NCI-H2081 (cell line): ENCODE measurements around the gene ORAI3.

Experiments used
- DNase-seq, 2 experiments: peaks; one replicate each; lab custom pipeline; 2025; lab: John Stamatoyannopoulos, UW

Gene ORAI3

DNA sequence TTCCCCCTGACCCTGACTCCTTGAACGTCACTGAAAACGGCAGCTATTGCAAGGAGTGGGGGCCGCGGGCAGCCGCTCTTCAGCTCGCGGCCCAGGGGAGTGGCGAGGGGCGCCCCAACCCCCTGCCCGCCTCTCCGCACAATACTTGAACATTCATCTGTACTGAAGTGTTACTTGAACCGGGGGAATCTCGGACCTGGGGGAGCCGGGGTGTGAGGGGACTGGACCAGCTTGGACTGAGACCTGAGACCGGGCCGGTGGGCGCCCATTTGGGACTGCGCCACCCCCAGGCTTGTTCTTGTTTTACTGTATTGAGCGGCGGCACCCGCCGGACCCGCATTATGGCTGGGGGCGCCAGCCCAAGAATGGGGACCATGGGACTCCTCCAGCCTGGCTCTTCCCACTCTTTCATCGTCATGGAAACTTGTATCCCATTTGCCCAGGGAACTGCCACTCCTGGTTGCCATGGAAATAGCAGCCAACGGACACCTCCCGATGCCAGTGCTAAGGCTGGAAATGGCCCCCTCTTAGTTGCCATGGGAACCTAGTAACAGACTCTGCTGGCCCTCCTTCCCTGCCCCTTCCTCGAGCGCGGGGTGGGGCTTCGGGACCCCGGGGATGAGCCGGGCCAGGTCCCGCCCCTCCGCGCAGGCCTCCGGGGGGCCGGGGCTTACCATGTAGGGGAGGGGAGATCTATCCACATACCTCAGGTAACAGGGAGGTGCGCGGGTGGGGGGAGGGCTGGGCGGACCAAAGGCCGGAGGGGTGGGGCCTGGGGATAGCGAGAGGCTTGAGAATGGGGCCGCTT is 805 bp upstream of the ORAI3 start:
- DNase-seq: peak in 1 of 2 experiments; percentile 28

DNA sequence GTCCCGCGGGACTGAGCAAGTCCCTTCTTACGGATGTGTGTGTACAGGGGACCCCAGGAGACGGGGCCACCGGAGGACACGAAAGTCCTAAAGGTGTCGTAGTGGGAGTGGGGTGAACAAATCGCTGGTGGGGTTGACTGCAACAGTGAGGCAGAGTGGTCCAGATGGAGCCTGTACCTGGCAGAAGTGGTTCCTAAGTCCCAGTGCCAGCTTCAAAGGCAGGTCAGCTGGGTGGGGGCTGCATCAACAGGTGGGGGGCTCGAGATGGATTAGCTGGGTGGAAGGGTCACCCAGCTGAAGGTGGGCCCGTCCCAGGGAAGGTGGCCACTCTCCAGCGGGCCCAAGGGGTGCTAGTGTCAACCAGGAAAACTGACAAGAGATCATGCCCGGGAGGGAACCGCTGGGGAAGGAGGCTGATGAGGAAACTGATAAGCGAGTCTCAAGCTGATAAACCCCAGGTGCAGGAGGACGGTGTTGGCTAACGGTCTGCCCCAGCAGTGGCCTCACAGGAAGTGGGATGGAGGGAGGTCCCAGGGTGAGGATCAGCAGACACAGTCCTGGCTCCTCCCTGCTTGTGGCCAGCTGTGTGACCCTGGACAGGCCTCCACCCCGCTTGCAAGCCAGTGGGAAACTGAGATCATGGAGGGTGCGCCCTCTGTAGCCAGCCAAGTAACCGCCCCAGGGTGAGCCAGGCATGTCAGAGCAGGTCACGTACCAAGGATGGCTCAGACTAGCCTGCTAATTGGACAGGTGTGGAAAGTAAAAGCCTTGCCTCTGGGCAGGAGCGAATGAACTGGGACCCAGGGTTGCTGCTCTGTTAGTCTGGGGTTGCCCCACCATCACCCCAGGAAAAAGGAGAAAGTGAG is 1.0 kb downstream of the ORAI3 start:
- no peak for DNase-seq

DNA sequence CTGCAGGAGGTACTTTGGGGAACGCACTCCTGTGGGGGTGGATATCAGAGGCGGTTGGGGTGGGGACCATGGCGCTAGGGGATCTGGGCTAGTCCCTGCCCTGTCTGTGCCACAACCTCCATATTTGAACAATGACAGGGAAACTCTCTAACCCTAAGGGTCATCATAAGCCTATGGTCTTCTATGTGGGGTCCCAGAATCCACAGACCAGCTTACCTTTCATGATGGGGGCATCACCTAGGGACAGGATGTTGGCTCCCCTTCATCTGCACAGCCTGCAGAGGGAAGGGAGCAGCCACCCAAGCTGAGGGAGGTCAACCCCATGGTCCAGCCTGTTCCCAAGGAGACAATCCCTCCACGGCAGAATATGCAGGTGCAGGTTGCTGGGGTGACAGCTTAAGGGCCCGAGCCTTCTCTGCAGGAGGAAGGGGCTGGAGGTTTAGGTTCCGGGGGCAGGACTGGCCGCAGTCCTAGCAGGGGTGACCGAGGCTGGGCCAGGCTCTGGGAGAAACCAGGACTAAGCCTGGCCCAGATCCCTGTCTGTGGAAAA is 1.7 kb downstream of the ORAI3 start:
- DNase-seq: no peak

DNA sequence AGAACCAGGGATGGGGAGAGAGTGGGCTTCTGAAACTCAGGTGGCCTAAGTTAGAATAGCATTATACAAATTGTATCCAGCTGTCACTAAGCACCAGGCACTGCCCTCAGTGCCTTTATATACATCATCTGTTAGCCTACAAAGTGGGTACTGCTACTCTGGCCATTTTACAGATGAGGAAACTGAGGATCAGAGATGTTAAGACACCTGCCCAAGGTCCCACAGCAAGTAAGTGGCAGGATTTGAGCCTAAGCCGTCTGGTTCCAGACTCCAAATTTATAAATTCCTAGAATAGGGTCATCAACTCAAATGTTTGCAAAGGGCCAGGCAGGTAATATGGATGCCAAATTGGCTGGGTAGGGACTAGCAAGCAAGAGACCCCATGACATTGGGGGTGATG is 2.3 kb downstream of the ORAI3 start:
- no peak for DNase-seq

DNA sequence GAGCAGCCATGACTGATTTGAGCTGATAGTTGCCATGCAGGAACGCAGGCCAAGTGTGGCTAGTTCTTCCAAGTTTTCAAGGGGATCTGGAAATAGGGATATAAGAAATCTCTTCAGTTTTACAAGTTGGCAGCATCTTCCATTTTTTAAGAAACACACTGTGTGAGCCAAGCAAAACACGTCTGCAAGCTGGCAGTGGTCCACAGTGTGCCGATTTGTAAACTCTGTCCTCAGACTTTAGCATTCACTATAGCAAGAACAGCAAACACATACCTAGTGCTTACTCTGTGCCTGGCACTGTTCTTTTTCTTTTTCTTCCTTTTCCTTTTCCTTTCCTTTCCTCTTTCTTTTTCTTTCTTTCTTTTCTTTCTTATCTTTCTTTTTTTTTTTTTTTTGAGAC is 2.9 kb downstream of the ORAI3 start:
- DNase-seq: no peak

DNA sequence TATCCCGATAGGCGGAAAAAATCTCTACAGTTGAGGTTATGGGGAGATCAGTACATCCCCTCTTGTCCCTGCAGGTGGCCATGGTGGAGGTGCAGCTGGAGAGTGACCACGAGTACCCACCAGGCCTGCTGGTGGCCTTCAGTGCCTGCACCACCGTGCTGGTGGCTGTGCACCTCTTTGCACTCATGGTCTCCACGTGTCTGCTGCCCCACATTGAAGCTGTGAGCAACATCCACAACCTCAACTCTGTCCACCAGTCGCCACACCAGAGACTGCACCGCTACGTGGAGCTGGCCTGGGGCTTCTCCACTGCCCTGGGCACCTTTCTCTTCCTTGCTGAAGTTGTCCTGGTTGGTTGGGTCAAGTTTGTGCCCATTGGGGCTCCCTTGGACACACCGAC is 4.2 kb downstream of the ORAI3 start:
- DNase-seq: no peak

DNA sequence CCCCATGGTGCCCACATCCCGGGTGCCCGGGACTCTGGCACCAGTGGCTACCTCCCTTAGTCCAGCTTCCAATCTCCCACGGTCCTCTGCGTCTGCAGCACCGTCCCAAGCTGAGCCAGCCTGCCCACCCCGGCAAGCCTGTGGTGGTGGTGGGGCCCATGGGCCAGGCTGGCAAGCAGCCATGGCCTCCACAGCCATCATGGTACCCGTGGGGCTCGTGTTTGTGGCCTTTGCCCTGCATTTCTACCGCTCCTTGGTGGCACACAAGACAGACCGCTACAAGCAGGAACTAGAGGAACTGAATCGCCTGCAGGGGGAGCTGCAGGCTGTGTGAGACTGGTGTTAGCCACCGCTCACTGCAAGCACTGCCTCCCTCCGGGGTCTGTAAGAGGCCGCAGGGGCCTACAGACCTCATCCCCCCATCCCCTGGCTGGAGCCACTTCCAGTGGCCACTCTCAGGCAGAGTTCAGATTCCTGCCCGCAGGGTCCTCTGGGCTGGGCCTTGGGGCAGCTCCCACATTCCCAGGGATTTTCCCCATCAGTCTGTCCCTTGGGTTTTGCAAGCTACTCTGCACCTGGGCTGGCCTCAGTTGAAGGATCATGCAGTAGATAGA is 4.8 kb downstream of the ORAI3 start:
- DNase-seq: peak; percentile 54 to 69

DNA sequence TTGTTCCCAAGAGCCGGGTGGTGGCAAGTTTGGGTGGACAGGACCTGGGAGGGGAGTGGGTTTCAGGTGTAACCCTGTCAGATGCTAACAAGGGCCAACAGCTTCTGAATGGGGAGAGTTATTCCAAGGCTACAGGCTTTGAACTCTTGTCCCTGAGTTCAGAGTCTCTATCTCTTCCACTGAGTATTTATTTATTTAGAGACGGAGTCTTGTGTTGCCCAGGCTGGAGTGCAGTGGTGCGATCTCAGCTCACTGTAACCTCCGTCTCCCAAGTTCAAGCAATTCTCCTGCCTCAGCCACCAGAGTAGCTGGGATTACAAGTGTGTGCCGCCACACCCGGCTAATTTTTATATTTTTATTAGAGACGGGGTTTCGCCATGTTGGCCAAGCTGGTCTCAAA is 6.1 kb downstream of the ORAI3 start:
- no peak for DNase-seq

DNA sequence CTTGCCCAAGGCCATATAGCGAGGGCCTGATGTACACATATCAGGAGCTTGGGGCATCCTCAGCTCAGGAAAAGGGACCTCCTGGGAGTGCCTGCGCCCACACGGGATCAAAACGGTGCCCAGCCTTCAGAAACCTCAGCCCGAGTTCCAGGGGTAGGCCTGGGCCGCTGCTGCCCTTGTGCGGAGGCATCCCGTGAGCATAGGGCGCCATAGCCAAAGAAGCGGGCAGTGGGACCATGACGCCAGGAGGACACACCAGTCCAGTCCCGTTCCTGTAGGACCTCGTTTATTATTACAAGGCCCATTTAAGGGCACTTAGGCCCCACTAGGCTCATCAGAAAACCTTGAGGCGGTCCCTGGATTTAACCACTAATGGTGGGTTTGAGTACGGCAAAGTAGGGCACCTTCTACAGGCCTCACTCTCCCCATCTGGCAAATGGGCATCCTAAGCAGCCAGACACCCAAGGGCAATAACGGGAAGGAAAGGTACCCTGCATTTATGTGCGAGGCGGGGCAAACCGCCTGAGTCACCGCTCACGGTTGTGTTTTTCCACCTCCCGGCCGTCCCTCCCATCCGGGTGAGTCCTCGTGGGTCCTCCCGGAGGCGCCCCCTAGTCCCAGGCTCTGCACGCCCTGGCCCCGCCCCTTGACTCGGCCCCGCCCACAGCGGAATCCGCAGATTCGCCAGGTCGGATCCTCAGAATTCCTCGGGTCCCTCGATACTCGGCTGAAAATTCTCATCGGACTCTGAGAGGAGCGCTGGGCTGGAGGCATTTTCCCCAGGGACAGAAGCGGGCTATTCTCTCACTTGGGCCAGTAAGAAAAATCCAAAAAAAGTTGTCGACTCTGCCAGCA is 8.0 kb downstream of the ORAI3 start:
- peak; percentile 42 to 44 for DNase-seq

DNA sequence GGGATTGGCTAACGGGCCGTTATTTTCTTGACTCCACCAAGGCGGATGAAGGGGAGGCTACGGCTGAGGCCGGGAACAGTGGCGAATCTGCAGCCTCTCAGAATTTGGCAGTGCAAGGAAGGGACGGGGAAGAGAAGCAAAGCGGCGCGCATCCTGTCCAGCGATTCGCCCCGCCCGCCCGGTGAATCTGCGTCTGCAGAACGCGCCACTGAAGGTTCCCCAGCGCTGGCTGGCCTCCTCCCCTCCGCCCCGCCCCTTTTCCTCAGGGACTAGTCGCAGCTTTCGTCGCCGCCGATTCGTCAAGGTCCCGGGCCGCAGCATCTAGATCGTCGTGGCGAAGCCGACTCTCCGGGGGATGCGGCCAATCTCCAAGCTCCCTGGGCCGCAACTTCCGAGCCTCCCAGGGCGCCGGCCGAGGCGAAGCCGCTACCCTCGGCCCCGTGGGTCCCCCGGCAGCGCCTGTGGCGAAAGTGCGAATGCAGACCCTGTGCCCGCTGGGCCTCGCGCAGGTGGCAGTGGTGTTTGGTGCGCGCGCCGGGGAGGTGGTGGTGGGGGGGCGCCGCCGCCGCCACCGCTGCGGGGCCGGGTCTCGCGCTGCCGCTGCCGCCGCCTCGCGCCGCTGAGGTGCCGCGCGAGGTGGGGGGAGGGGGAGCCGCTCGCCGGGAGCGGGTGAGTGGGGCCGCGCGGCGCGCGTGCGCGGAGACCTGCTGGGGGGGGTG is 8.7 kb downstream of the ORAI3 start, which contains the start of gene SETD1A:
TSS of gene SETD1A (plus strand) at position 299 of the 719 bp plus-strand sequence. CDS start 978 bp downstream, outside the sequence.
- peak; percentile 87 for DNase-seq

DNA sequence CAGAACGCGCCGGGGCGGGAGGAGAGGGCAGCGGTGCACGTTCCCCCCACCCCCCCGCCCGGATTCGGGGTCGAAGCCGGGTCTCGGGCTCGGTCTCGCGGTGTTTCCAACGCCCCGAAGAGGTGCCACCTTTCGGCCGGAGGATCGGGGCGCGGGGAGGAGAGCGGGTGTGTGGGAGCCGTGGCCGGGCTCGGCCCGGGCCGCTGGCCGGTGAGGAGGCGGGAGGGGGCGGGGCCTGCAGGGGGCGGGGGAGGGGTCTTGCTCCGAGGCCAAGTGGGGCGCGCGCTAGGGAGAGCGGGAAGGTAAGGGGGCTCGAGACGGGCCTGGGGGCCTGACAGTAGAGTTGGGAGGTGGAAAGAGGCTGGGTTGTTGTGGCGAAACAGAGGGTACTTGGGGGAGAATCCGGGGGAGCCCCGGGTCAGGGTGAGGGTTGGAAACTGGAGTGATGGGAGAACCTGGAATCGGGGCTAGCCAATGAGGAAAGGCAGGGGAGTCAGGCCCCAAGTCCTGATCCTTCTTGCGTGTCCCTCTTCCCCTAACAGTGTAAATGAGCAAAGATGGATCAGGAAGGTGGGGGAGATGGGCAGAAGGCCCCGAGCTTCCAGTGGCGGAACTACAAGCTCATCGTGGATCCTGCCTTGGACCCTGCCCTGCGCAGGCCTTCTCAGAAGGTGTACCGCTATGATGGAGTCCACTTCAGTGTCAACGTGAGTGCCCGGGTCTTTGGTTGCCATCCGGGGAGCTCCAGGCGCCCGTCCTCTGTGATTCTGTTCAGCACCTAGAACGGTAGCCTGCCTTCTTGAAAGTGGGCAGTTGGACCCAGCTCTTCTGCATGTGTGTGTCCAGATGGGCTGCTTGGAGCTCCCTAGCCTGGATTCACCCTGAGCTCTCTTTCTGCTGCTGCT is 9.6 kb downstream of the ORAI3 start:
- DNase-seq: no peak

DNA sequence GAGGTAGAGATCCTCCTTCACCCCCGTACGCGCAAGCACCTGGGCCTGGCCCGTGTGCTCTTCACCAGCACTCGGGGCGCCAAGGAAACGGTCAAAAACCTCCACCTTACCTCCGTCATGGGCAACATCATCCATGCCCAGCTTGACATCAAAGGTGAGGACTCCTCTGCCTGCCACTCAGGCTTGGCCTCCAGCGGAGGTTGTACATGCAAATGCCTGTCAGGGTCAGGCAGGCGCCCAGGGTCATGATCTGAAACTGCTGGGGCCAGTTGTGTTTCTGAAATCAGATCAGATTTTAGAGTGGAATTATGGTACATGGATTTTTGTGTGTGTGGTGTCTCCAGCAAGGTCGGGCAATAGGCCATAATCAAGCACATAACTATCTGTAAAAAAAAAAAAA is 12.5 kb downstream of the ORAI3 start:
- no peak for DNase-seq

DNA sequence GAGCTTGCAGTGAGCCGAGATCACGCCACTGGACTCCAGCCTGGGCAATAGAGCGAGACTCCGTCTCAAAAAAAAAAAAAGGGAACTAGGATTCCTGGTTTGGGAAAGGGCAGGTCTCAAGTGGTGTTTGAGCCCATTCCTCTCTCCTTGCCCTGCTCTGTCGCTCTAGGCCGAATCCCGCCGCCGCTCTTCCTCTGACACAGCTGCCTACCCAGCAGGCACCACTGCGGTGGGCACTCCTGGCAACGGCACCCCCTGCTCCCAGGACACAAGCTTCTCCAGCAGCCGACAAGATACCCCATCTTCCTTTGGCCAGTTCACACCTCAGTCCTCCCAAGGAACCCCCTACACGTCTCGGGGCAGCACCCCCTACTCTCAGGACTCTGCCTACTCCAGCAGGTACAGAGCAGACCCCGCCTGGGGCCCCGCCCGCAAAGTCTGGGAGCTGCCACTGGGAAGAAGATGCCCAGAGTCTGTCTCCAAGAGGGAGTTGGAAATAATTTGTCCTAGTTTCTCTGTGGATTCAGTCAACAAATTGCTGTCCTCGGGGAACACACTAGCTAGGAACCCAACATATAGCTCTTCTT is 15.2 kb downstream of the ORAI3 start:
- no peak for DNase-seq

DNA sequence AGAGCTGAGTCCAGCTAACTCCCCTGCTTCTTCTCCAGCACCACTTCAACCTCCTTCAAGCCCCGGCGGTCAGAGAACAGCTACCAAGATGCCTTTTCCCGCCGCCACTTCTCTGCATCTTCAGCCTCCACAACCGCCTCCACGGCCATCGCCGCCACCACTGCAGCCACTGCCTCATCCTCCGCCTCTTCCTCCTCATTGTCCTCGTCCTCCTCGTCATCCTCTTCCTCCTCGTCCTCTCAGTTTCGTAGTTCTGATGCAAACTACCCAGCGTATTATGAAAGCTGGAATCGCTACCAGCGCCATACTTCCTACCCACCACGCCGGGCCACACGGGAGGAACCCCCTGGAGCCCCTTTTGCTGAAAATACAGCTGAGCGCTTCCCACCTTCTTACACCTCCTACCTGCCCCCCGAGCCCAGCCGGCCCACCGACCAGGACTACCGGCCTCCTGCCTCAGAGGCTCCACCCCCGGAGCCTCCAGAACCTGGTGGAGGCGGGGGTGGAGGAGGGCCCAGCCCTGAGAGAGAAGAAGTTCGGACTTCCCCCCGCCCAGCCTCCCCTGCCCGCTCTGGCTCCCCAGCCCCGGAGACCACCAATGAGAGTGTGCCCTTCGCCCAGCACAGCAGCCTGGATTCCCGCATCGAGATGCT is 15.8 kb downstream of the ORAI3 start:
- DNase-seq: no peak

DNA sequence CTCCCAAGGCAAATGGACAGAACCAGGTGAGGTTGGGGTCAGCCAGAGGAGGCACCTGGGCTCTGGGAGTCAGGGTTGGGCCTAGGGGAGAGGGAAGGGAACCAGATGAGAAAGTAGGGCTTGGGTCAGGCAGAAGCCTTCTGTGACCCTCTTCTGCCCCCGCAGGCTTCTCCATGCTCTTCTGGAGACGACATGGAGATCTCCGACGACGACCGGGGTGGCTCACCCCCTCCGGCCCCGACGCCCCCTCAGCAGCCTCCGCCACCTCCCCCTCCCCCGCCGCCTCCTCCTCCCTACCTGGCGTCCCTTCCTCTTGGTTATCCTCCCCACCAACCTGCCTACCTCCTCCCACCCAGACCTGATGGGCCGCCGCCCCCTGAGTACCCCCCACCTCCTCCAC is 16.6 kb downstream of the ORAI3 start:
- no peak for DNase-seq

DNA sequence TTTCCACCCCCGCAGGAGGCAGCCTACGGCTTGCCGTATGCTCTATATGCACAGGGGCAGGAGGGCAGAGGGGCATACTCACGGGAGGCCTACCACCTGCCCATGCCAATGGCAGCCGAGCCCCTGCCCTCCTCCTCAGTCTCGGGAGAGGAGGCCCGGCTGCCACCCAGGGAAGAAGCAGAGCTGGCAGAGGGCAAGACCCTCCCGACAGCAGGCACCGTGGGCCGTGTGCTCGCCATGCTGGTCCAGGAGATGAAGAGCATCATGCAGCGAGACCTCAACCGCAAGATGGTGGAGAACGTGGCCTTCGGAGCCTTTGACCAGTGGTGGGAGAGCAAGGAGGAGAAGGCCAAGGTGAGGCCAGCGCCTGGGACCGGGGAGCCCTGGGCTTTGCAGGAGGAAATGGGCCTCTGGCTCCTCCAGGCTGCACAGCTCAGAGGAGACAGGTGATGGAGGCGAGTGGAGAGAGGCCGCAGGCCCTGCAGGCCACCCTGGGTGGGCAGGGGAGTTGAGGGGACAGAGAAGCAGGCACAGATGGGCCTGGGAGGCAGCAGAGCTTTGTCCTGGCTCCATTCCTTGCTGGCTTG is 17.3 kb downstream of the ORAI3 start:
- no peak for DNase-seq

DNA sequence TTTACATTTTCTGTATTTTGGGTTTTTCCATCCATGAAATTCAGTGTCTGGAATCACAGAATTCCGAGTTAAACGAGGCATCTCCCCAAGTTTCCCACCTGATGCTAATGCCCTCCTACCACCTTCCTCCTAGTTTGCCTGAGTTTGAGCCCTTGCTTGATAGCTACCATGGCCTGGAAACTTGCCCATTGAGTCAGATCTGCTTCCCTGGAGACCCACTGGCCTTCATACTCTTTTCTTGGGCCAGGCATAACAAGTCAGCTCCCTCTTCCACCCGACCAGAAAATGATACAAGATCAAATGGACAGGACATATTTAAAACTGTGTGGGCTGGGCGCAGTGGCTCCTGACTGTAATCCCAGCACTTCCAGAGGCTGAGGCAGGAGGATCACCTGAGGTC is 18.9 kb downstream of the ORAI3 start:
- DNase-seq: no peak

DNA sequence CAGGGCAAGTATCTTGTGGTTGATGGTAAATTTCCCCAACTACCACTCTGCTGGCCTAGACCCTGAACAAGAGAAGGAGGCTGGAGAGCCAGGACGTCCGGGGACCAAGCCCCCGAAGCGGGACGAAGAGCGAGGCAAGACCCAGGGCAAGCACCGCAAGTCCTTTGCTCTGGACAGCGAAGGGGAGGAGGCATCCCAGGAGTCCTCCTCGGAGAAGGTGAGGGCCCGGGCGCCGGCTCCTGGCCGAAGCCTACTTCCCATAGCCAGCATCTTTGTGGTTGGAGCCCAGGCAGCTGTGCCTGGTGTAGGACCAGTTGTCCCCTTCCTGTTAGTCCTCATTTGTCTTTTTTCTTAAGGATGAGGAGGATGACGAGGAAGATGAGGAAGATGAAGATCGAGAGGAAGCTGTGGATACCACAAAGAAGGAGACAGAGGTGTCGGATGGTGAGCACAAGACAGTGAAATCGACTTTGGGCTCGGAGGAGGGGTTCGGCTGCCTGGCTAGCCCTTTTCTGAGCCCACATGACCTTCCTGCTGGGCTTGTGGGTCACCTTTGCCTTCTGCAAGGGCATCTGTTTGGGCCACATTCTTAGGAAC is 20.5 kb downstream of the ORAI3 start:
- DNase-seq: no peak
